WTC11 (cell line): ENCODE results near the gene PRSS56. TPM values are rescaled to one million over a fixed set of nuclear protein-coding genes. Genes with fewer than 3 reads are reported as not detected.

Experiments
- ATAC-seq: fragments of 200-7000 bp; cut with Tn5 transposase; 2 replicates; pipeline ENCODE4 v1.10.0; 2021; ENCODE audit warnings: mild to moderate bottlenecking, moderate library complexity
- CTCF ChIA-PET: fragments of 300-600 bp; sonication (Branson Sonifier 250); formaldehyde crosslinking; loops from one replicate; lab custom pipeline; 2021; ENCODE audit warnings: antibody characterized with exemption; lab: Charles Lee
- POLR2A ChIA-PET: fragments of 350-600 bp; sonication (Branson Sonifier 250); formaldehyde crosslinking; loops from one replicate; lab custom pipeline; 2021; ENCODE audit warnings: antibody characterized with exemption; lab: Charles Lee
- DNase-seq: peaks from one replicate; pipeline ENCODE4 v3.0.0; 2021; ENCODE audit warnings: low spot score
- H3K27ac Mint-ChIP-seq: 2 replicates; pipeline ENCODE4 v1.8.0; 2021; ENCODE audit warnings: mixed read lengths
- H3K27me3 Mint-ChIP-seq: 2 replicates; pipeline ENCODE4 v1.8.0; 2021; ENCODE audit warnings: low read depth, mild to moderate bottlenecking, moderate library complexity, mixed read lengths
- H3K36me3 Mint-ChIP-seq: 2 replicates; pipeline ENCODE4 v1.8.0; 2021; ENCODE audit warnings: mixed read lengths
- H3K4me1 Mint-ChIP-seq: 2 replicates; pipeline ENCODE4 v1.8.0; 2022; ENCODE audit warnings: mixed read lengths
- H3K4me3 Mint-ChIP-seq: 2 replicates; pipeline ENCODE4 v1.8.0; 2021; ENCODE audit warnings: mild to moderate bottlenecking, moderate library complexity, mixed read lengths
- H3K9me3 Mint-ChIP-seq: 2 replicates; pipeline ENCODE4 v1.8.0; 2021; ENCODE audit warnings: mixed read lengths
- AFF4 ChIP-seq: sonication (generic); formaldehyde crosslinking; IDR thresholded peaks from 2 replicates; pipeline ENCODE4 v1.8.1; 2023; ENCODE audit warnings: mild to moderate bottlenecking, missing genetic modification reagents, borderline replicate concordance
- CTCF ChIP-seq: fragments of 200-600 bp; IDR thresholded peaks from 2 replicates; pipeline ENCODE4 v1.8.0; 2022; ENCODE audit warnings: antibody characterized with exemption
- ERG ChIP-seq: fragments of 250-450 bp; sonication (Bioruptor Pico); IDR thresholded peaks from 2 replicates; pipeline ENCODE4 v1.8.0; 2021; ENCODE audit warnings: mild to moderate bottlenecking
- ESRRA ChIP-seq: sonication (generic); formaldehyde crosslinking; IDR thresholded peaks from 2 replicates; pipeline ENCODE4 v1.8.1; 2022; ENCODE audit warnings: mild to moderate bottlenecking, missing genetic modification reagents, borderline replicate concordance
- FOXP4 ChIP-seq: sonication (generic); formaldehyde crosslinking; IDR thresholded peaks from 2 replicates; pipeline ENCODE4 v1.8.0; 2022; ENCODE audit warnings: mild to moderate bottlenecking, missing genetic modification reagents
- IRF1 ChIP-seq: sonication (generic); formaldehyde crosslinking; IDR thresholded peaks from 2 replicates; pipeline ENCODE4 v1.8.0; 2023; ENCODE audit warnings: missing genetic modification reagents
- IRF2 ChIP-seq: sonication (generic); formaldehyde crosslinking; IDR thresholded peaks from 2 replicates; pipeline ENCODE4 v1.8.0; 2022; ENCODE audit warnings: low read depth, missing genetic modification reagents, borderline replicate concordance
- MAX ChIP-seq: sonication (generic); formaldehyde crosslinking; IDR thresholded peaks from 2 replicates; pipeline ENCODE4 v1.8.0; 2022; ENCODE audit warnings: mild to moderate bottlenecking, missing genetic modification reagents
- MYBL2 ChIP-seq: sonication (generic); formaldehyde crosslinking; IDR thresholded peaks from 2 replicates; pipeline ENCODE4 v1.8.1; 2023; ENCODE audit warnings: mild to moderate bottlenecking, moderate library complexity, missing genetic modification reagents
- NFATC4 ChIP-seq: fragments of 250-450 bp; sonication (Bioruptor Pico); IDR thresholded peaks from 2 replicates; pipeline ENCODE4 v1.9.0; 2021; ENCODE audit warnings: mild to moderate bottlenecking
- RELA ChIP-seq: sonication (generic); formaldehyde crosslinking; IDR thresholded peaks from 2 replicates; pipeline ENCODE4 v1.8.1; 2022; ENCODE audit warnings: missing genetic modification reagents, mild to moderate bottlenecking, borderline replicate concordance
- SMAD3 ChIP-seq: sonication (generic); formaldehyde crosslinking; IDR thresholded peaks from 2 replicates; pipeline ENCODE4 v1.8.0; 2022; ENCODE audit warnings: missing genetic modification reagents, mild to moderate bottlenecking, borderline replicate concordance
- SMAD4 ChIP-seq: sonication (generic); formaldehyde crosslinking; IDR thresholded peaks from 2 replicates; pipeline ENCODE4 v1.8.0; 2022; ENCODE audit warnings: mild to moderate bottlenecking, missing genetic modification reagents
- TEAD1 ChIP-seq: sonication (generic); formaldehyde crosslinking; IDR thresholded peaks from 2 replicates; pipeline ENCODE4 v1.8.0; 2022; ENCODE audit warnings: mild to moderate bottlenecking, missing genetic modification reagents
- USF2 ChIP-seq: sonication (generic); formaldehyde crosslinking; IDR thresholded peaks from 2 replicates; pipeline ENCODE4 v1.8.1; 2023; ENCODE audit warnings: mild to moderate bottlenecking, missing genetic modification reagents, moderate library complexity
- ZNF396 ChIP-seq: fragments of 250-450 bp; sonication (Bioruptor Pico); IDR thresholded peaks from 2 replicates; pipeline ENCODE4 v1.8.0; 2021; ENCODE audit warnings: mild to moderate bottlenecking, moderate library complexity, borderline replicate concordance
- ZNF425 ChIP-seq: fragments of 250-450 bp; sonication (Bioruptor Pico); conservative IDR thresholded peaks from 2 replicates; pipeline ENCODE4 v1.9.0; 2021; ENCODE audit warnings: mild to moderate bottlenecking
- total RNA-seq: library from RNA; stranded (reverse); gene quantifications from 3 replicates; pipeline ENCODE4 v1.2.3, GENCODE V29; 2021

Gene PRSS56
- total RNA-seq, 1 experiment from 2014 or later, result not detected

- ATAC-seq, result no peak
- Mint-ChIP-seq H3K4me1 (peaks cover 6% of the 10 kb centered on the region; the same call in 1 of the 2 replicates), H3K27ac (no peak overlapping the region), H3K4me3 (peak overlapping the region; percentile 52), H3K27me3 (peaks cover 41% of the 10 kb centered on the region), H3K36me3 (no peaks in the 10 kb centered on the region), H3K9me3 (no peaks in the 10 kb centered on the region)
- CTCF ChIA-PET, result interaction anchor here (0.6 to 6.5 kb wide), 42 partner anchors 8 to 622 kb away, joined by 3 to 104 read pairs (median 6); partner anchors contain the start of genes CHRNG, ECEL1, EIF4E2 and NPPC
- no peak for DNase-seq
- POLR2A ChIA-PET, result interaction anchor here (0.8 to 1.7 kb wide), 2 partner anchors 21 to 28 kb away, joined by 3 to 4 read pairs; partner anchors contain the start of genes EIF4E2 and TIGD1
- TF ChIP-seq CTCF (no peak), MAX (CRISPR knock-in tag) (no peak), SMAD3 (no peak), NFATC4 (CRISPR knock-in tag) (no peak), ERG (CRISPR knock-in tag) (no peak), SMAD4 (CRISPR knock-in tag) (no peak), IRF2 (CRISPR knock-in tag) (no peak), IRF1 (CRISPR knock-in tag) (no peak), FOXP4 (CRISPR knock-in tag) (no peak), ZNF396 (no peak), AFF4 (CRISPR knock-in tag) (no peak), MYBL2 (CRISPR knock-in tag) (no peak), RELA (CRISPR knock-in tag) (no peak), ESRRA (no peak), TEAD1 (CRISPR knock-in tag) (no peak), ZNF425 (CRISPR knock-in tag) (no peak), USF2 (CRISPR knock-in tag) (no peak)
Measured at GRCh38 chr2:232522623-232523401, 2.6 kb downstream of the PRSS56 start.
